D721Med (cell line): ENCODE data around the gene MICAL2.

Experiments used
- DNase-seq: peaks from one replicate; pipeline ENCODE4 v3.0.0; 2011; ENCODE audit warnings: low spot score; ENCODE audit not compliant: insufficient read length
- FAIRE-seq: peaks from 2 replicates; lab custom pipeline; 2011; peaks lifted over from hg19 to GRCh38; lab: Jason Lieb, UNC
- TF ChIP-seq, protein P1 (sequence below): IDR thresholded peaks from 2 replicates; pipeline ENCODE4 v1.5.1; 2012; ENCODE audit warnings: mild to moderate bottlenecking, control low read depth; ENCODE audit not compliant: insufficient read depth; ENCODE audit errors: missing control alignments

MICAL2 gene

DNA sequence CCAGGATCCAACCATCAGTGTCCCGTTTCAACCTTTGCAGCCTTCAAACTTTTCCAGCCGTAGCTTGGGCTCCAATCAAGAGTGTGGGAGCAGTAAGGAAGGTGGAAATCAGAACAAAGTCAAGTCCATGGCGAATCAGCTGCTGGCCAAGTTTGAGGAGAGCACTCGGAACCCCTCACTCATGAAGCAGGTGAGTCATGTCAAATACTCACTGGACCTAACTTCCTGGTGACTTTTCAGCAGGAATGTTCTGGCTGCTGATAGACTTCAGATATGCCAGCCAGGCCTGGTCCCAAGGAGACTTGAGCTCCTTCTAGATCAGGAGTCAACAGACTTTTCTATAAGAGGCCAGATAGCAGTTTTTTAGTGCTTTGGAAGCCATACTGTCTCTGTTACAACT lies 129.0 kb downstream of the MICAL2 start:
- DNase-seq (no peak), FAIRE-seq (no peak)
- TF ChIP-seq, protein P1, sequence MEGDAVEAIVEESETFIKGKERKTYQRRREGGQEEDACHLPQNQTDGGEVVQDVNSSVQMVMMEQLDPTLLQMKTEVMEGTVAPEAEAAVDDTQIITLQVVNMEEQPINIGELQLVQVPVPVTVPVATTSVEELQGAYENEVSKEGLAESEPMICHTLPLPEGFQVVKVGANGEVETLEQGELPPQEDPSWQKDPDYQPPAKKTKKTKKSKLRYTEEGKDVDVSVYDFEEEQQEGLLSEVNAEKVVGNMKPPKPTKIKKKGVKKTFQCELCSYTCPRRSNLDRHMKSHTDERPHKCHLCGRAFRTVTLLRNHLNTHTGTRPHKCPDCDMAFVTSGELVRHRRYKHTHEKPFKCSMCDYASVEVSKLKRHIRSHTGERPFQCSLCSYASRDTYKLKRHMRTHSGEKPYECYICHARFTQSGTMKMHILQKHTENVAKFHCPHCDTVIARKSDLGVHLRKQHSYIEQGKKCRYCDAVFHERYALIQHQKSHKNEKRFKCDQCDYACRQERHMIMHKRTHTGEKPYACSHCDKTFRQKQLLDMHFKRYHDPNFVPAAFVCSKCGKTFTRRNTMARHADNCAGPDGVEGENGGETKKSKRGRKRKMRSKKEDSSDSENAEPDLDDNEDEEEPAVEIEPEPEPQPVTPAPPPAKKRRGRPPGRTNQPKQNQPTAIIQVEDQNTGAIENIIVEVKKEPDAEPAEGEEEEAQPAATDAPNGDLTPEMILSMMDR = no peak

- TF ChIP-seq, protein P1 = no peak
- DNase-seq (no peak), FAIRE-seq (no peak)
These were observed 129.5 kb downstream of the MICAL2 start for GRCh38 chr11:12239804-12240371.

DNA sequence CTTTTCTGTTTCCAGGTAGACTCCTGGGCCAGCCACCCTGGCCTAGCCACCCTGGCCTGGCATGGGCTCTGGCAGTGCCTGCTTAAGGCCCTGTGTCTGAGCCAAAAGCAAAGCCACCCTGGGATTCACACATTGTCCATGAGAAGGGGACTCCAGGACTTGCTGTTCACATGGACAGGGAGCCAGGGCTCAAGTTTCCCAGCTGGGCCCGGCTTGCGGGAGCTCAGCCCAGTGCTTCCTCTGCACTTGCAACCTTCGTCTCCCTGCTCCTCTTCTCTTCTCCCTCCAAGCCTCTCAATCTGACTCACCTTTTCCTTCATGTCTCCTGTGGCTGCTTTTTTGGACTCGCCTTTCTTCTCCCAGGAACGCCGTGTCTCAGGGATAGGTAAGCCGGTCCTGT lies 130.3 kb downstream of the MICAL2 start:
- DNase-seq = no peak
- no peak for FAIRE-seq
- TF ChIP-seq, protein P1 = no peak

- FAIRE-seq (no peak), DNase-seq (no peak)
- TF ChIP-seq, protein P1 = no peak
These were observed 131.0 kb downstream of the MICAL2 start for GRCh38 chr11:12241401-12241800.

DNA sequence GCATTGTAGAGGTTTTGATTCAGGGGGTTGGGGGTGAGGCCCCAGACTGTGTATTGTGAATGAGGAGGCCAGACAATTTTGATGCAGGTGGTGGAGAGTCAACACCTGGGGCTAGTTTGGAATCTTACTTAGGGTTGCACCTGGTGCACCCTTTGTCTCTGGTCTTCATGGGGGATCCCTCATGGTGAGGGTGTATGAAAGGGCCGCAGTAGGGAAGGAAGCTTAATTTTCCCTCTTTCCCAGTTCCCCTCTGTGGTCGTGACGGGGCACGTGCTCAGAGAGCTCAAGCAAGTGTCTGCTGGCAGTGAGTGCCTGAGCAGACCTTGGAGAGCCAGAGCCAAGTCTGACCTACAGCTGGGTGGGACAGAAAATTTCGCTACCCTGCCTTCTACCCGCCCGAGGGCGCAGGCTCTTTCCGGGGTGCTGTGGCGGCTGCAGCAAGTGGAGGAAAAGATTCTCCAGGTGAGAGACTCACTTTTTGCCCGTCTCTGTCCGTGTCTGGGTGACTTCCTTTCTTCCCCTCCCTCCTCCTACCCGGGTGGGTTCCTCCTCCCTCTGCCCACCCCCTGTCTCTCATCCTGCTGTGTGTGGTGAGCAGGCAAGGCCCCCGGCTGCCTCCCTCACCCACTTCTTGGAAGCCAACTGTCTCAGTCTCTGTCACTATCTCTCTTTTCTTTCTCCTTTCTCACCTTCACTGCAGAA lies 131.7 kb downstream of the MICAL2 start:
- TF ChIP-seq, protein P1 = no peak
- FAIRE-seq (no peak), DNase-seq (no peak)

- FAIRE-seq (no peak), DNase-seq (no peak)
- TF ChIP-seq, protein P1 = no peak
These were observed 132.6 kb downstream of the MICAL2 start for GRCh38 chr11:12242966-12243365.

- DNase-seq = no peak
- TF ChIP-seq, protein P1 = no peak
- FAIRE-seq = no peak
These were observed 133.1 kb downstream of the MICAL2 start for GRCh38 chr11:12243486-12243885.
